ENCODE results near the gene ARHGAP25. TPM values are rescaled to one million over a fixed set of nuclear protein-coding genes. Genes with fewer than 3 reads are reported as not detected.
A peak's percentile ranks its signal among the peaks of the same experiment; 100 is the strongest.

ARHGAP25 gene
- total and polyA plus RNA-seq, 2 experiments from 2014 or later = 1.9 to 2.0 TPM

DNA sequence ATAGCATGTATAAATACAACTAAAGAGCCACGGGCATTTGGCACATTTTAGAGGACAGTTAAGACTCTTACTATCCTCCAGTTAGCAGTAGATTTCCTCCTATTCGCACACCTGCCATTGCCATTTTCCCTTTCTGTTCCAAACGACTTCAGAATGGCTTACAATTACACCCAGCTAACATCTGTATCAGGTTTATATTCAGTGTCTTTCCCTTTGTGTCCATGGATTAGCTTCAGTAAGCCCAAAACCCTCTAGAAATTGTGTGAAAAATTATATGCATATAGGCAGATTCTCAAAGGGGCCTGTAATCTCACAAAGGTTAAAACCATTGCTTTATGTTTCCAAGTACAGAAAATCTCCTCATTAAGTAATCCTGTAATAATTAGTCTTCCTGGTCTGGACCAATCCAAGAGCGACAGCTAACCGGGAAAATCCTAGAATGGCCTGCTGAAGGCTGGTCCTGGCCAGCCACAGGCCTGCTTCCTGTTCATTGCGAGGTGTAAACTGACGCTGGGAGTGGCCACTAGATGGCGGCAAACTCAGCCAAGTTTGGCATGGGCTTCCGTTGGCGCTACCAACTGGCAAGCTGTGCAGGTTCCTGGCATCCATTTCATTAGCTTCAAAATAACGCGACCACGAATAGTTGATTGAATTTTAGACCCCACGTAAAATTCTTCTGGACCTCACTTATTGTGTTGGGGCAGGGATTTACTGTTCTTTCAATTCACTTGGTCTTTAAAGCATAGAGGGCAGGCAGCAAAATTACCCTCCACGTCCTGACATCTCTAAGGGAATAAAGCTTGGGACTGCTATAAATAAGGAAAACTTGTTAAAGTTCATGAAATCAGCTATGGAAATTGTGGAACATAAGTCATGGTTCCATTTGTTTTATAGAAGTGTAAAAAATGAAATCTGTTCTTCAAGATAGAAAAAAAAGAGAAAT lies 17.1 kb downstream of the ARHGAP25 start:
- Histone ChIP-seq H3K4me2 (no peak overlapping the region), H3K79me2 (replicated peaks; ENCODE audit: insufficient read depth) (no peaks in the 10 kb centered on the region)

GRCh38 chr2:68753318-68753717 lies 18.7 kb downstream of the ARHGAP25 start:
- Histone ChIP-seq H3K4me3 (no peak overlapping the region), H2AFZ (no peak overlapping the region), H3K4me1 (ENCODE audit: insufficient read depth) (peaks cover 4% of the 10 kb centered on the region; the same call in 1 of the 2 replicates), H3K27me3 (ENCODE audit: insufficient read depth) (no peaks in the 10 kb centered on the region), H3K9me2 (ENCODE audit: insufficient read depth) (no peaks in the 10 kb centered on the region), H3K36me3 (ENCODE audit: insufficient read depth) (no peaks in the 10 kb centered on the region), H3F3A (replicated peaks; ENCODE audit: low read depth) (no peaks in the 10 kb centered on the region), H3K79me2 (replicated peaks; ENCODE audit: insufficient read depth) (no peaks in the 10 kb centered on the region), H4K20me1 (replicated peaks; ENCODE audit: insufficient read depth) (no peaks in the 10 kb centered on the region), H3K4me2 (no peak overlapping the region), H3K27ac (ENCODE audit: low read depth) (no peak overlapping the region)
- Mint-ChIP-seq H3K4me1 (peaks cover 9% of the 10 kb centered on the region), H3K9me3 (no peaks in the 10 kb centered on the region), H3K4me3 (no peak overlapping the region), H3K27ac (no peak overlapping the region), H3K36me3 (ENCODE audit: low read depth) (no peaks in the 10 kb centered on the region), H3K27me3 (ENCODE audit: insufficient read depth, low read depth, poor library complexity) (no peaks in the 10 kb centered on the region)
- no peak for TF ChIP-seq EZH2 (IDR thresholded peaks at IDR 0.05; ENCODE audit: low read depth, unreplicated experiment)
- no peak for TF ChIP-seq POLR2AphosphoS5 (IDR thresholded peaks at IDR 0.05; ENCODE audit: low read depth)
- TF ChIP-seq ETS1 (IDR thresholded peaks at IDR 0.05) = no peak
- DNase-seq (ENCODE audit: low spot score) (no peak), ATAC-seq (no peak)

More for the DNA sequence above, 17.1 kb downstream of the ARHGAP25 start:
- no peaks in the 10 kb centered on the region for H3K36me3 ChIP-seq (ENCODE audit: insufficient read depth)
- H2AFZ ChIP-seq = 0 out of 2 replicates have a peak overlapping the region, but pooled peaks have one; percentile 15
- no peaks in the 10 kb centered on the region for H3F3A ChIP-seq (replicated peaks; ENCODE audit: low read depth)
- TF ChIP-seq NANOG (IDR thresholded peaks at IDR 0.05; ENCODE audit: borderline replicate concordance) (no peak), CTCF (conservative IDR thresholded peaks at IDR 0.05; ENCODE audit: low read depth in 2 of 2) (peak; percentile 89 to 95)
- Mint-ChIP-seq H3K9me3 (no peaks in the 10 kb centered on the region), H3K4me3 (no peak overlapping the region), H3K36me3 (ENCODE audit: low read depth) (no peaks in the 10 kb centered on the region), H3K27me3 (ENCODE audit: insufficient read depth, low read depth, poor library complexity) (peaks cover 6% of the 10 kb centered on the region), H3K4me1 (peaks cover 8% of the 10 kb centered on the region), H3K27ac (no peak overlapping the region)
- ATAC-seq = peak; percentile 98
- no peaks in the 10 kb centered on the region for H4K20me1 ChIP-seq (replicated peaks; ENCODE audit: insufficient read depth)
- no peaks in the 10 kb centered on the region for H3K27me3 ChIP-seq (ENCODE audit: insufficient read depth)
- no peak overlapping the region for H3K27ac ChIP-seq (ENCODE audit: low read depth)
- no peaks in the 10 kb centered on the region for H3K9me2 ChIP-seq (ENCODE audit: insufficient read depth)
- DNase-seq (ENCODE audit: low spot score) = peak; percentile 95
- no peak overlapping the region for H3K4me3 ChIP-seq
- H3K4me1 ChIP-seq (ENCODE audit: insufficient read depth) = peaks cover 4% of the 10 kb centered on the region; the same call in 1 of the 2 replicates

DNA sequence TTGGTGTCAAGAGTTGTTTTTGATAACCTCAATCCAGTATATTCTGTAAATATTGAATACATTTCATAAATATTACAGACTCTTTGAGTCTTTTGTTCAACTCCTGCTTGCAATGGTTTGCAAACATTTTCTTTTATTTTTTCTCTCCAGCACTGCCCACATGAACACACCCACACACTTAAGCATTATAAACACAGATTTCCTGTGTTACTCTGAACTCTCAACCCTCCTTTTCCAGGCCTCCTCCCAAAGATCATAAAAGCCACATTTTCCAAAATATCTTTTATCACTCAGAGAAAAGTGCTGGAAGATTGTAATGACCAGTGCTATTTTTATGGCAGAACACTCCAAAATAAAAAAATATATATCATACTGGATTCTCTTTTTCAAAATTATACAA lies 20.5 kb downstream of the ARHGAP25 start:
- Mint-ChIP-seq H3K4me3 (no peak overlapping the region), H3K36me3 (ENCODE audit: low read depth) (no peaks in the 10 kb centered on the region), H3K4me1 (peaks cover 9% of the 10 kb centered on the region), H3K27me3 (ENCODE audit: insufficient read depth, low read depth, poor library complexity) (no peaks in the 10 kb centered on the region), H3K9me3 (no peaks in the 10 kb centered on the region), H3K27ac (no peak overlapping the region)
- Histone ChIP-seq H3K4me3 (no peak overlapping the region), H3K79me2 (replicated peaks; ENCODE audit: insufficient read depth) (no peaks in the 10 kb centered on the region), H2AFZ (no peak overlapping the region), H3F3A (replicated peaks; ENCODE audit: low read depth) (no peaks in the 10 kb centered on the region), H3K36me3 (ENCODE audit: insufficient read depth) (no peaks in the 10 kb centered on the region), H3K27me3 (ENCODE audit: insufficient read depth) (no peaks in the 10 kb centered on the region), H3K27ac (ENCODE audit: low read depth) (no peak overlapping the region), H4K20me1 (replicated peaks; ENCODE audit: insufficient read depth) (no peaks in the 10 kb centered on the region), H3K9me2 (ENCODE audit: insufficient read depth) (no peaks in the 10 kb centered on the region), H3K4me1 (ENCODE audit: insufficient read depth) (peaks cover 4% of the 10 kb centered on the region; the same call in 1 of the 2 replicates), H3K4me2 (no peak overlapping the region)
- TF ChIP-seq CREB1 (CRISPR knock-in tag; IDR thresholded peaks at IDR 0.05; ENCODE audit: low read depth) = no peak
- no peak for TF ChIP-seq NANOG (IDR thresholded peaks at IDR 0.05; ENCODE audit: borderline replicate concordance)
- TF ChIP-seq EZH2phosphoT487 (IDR thresholded peaks at IDR 0.05; ENCODE audit: unreplicated experiment) = no peak
- no peak for TF ChIP-seq JUNB (IDR thresholded peaks at IDR 0.05; ENCODE audit: unreplicated experiment)
- no peak for TF ChIP-seq STAT1 (IDR thresholded peaks at IDR 0.05; ENCODE audit: unreplicated experiment)
- no peak for TF ChIP-seq ZNF331 (CRISPR knock-in tag; IDR thresholded peaks at IDR 0.05; ENCODE audit: low read depth)
- TF ChIP-seq ETS1 (IDR thresholded peaks at IDR 0.05) = no peak
- DNase-seq (ENCODE audit: low spot score) (no peak), ATAC-seq (no peak)
